Measurements from ENCODE around the gene NEURL1.
"Not testable (repeated sequence)": the region's sequence is repeated elsewhere in the genome, so short reads cannot be mapped to it uniquely, and the experiment has no call there.

Gene NEURL1

GRCh38 chr10:103497161-103497915, 3.8 kb downstream of the NEURL1 start:
- no peak for DNase-seq

- DNase-seq, result no peak
These were observed 5.6 kb downstream of the NEURL1 start for GRCh38 chr10:103498936-103499638.

- no peak for DNase-seq
These were observed 6.4 kb downstream of the NEURL1 start for GRCh38 chr10:103499881-103500280.

GRCh38 chr10:103500481-103500880, 7.0 kb downstream of the NEURL1 start:
- no peak for DNase-seq

- DNase-seq, result no peak
These were observed 7.7 kb downstream of the NEURL1 start for GRCh38 chr10:103501186-103501585.

- DNase-seq, result no peak
These were observed 9.6 kb downstream of the NEURL1 start for GRCh38 chr10:103502849-103503660.

GRCh38 chr10:103503777-103504176, 10.3 kb downstream of the NEURL1 start:
- not testable (repeated sequence) for DNase-seq

- peak; percentile 90 for DNase-seq
These were observed 10.8 kb downstream of the NEURL1 start for GRCh38 chr10:103504181-103504783.

GRCh38 chr10:103506061-103506460, 12.6 kb downstream of the NEURL1 start:
- no peak for DNase-seq

GRCh38 chr10:103507235-103508191, 14.0 kb downstream of the NEURL1 start:
- DNase-seq, result no peak

- DNase-seq, result no peak
These were observed 16.7 kb downstream of the NEURL1 start for GRCh38 chr10:103510046-103510685.

GRCh38 chr10:103510791-103511752, 17.6 kb downstream of the NEURL1 start:
- DNase-seq, result no peak

- no peak for DNase-seq
These were observed 18.7 kb downstream of the NEURL1 start for GRCh38 chr10:103512166-103512565.

GRCh38 chr10:103512591-103513379, 19.3 kb downstream of the NEURL1 start:
- no peak for DNase-seq

- DNase-seq, result no peak
These were observed 20.0 kb downstream of the NEURL1 start for GRCh38 chr10:103513380-103514060.

- DNase-seq, result no peak
These were observed 20.7 kb downstream of the NEURL1 start for GRCh38 chr10:103514244-103514643.

- DNase-seq, result no peak
These were observed 24.0 kb downstream of the NEURL1 start for GRCh38 chr10:103517234-103518085.

- DNase-seq, result no peak
These were observed 26.3 kb downstream of the NEURL1 start for GRCh38 chr10:103519798-103520197.
